A673 (cell line): ENCODE data around the gene KLHDC4.

Source experiments
- EZH2 ChIP-seq: fragments of 200-600 bp; sonication (generic); IDR thresholded peaks from 2 replicates; pipeline ENCODE4 v1.6.1; 2017; ENCODE audit warnings: borderline replicate concordance, low read depth, mild to moderate bottlenecking, mixed read lengths, antibody characterized with exemption, low read length; ENCODE audit not compliant: poor library complexity, severe bottlenecking
- TF ChIP-seq, protein P1 (sequence below): fragments of 300-800, 200-600 bp; sonication (generic); conservative IDR thresholded peaks from 2 replicates; pipeline ENCODE4 v1.5.1; 2017; ENCODE audit warnings: low read depth, mild to moderate bottlenecking, antibody characterized with exemption, low read length, moderate library complexity, mixed read lengths

DNA sequence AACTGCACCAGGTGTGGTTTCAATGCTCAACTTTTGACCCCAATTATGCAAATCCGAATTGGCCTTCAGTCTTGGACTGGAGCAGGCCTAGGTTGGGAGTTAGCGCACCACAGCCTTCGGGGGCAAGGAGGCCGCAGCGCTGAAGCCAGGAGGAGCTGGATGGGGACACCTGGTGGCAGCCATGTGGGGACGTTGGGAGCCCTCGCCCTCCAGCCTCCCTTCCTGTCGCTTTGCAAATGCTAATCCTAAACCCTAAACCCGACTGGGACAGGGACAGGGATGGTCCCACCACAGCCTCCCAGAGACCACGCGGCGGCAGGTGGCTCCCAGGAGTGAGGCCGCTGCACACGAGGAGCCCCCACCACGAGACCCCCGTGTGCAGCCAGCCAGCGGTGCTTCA is 58.7 kb downstream of the KLHDC4 start:
- TF ChIP-seq, protein P1, sequence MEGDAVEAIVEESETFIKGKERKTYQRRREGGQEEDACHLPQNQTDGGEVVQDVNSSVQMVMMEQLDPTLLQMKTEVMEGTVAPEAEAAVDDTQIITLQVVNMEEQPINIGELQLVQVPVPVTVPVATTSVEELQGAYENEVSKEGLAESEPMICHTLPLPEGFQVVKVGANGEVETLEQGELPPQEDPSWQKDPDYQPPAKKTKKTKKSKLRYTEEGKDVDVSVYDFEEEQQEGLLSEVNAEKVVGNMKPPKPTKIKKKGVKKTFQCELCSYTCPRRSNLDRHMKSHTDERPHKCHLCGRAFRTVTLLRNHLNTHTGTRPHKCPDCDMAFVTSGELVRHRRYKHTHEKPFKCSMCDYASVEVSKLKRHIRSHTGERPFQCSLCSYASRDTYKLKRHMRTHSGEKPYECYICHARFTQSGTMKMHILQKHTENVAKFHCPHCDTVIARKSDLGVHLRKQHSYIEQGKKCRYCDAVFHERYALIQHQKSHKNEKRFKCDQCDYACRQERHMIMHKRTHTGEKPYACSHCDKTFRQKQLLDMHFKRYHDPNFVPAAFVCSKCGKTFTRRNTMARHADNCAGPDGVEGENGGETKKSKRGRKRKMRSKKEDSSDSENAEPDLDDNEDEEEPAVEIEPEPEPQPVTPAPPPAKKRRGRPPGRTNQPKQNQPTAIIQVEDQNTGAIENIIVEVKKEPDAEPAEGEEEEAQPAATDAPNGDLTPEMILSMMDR, result no peak
- no peak for TF ChIP-seq EZH2
